ENCODE measurements around the gene EEF2K. TPM values are rescaled to one million over a fixed set of nuclear protein-coding genes. Genes with fewer than 3 reads are reported as not detected.

Gene EEF2K
- total RNA-seq, 1 experiment from 2014 or later, result 17.5 TPM

GRCh38 chr16:22207715-22208360 is 1.8 kb downstream of the EEF2K start:
- intact Hi-C loops (cut with micrococcal nuclease; ENCODE audit: unreplicated experiment), result loop anchor here (2.0 kb wide), 2 partner anchors 17 to 25 kb away; no protein-coding TSS in a partner anchor
- Mint-ChIP-seq H3K4me3 (ENCODE audit: unreplicated experiment) (peak overlapping the region; percentile 99), H3K4me1 (ENCODE audit: low read depth, unreplicated experiment) (peaks cover 7% of the 10 kb centered on the region), H3K27ac (ENCODE audit: unreplicated experiment) (no peak overlapping the region), H3K36me3 (ENCODE audit: insufficient read depth, unreplicated experiment) (peaks cover 27% of the 10 kb centered on the region), H3K9me3 (ENCODE audit: unreplicated experiment) (no peaks in the 10 kb centered on the region), H3K27me3 (ENCODE audit: insufficient read depth, unreplicated experiment) (no peaks in the 10 kb centered on the region)
- ChIA-PET POLR2A (no interaction called here), CTCF (interaction anchor here (0.6 kb wide), 2 partner anchors 273 to 947 kb away, joined by 3 to 7 read pairs; no protein-coding TSS in a partner anchor)
- no peaks in the 10 kb centered on the region for H3K27me3 ChIP-seq (replicated peaks; ENCODE audit: control insufficient read depth, insufficient read depth, low read length)
- no TSS peak for BruUV-seq (replicated peaks)
- peak overlapping the region; percentile 91 for H3K4me3 ChIP-seq (ENCODE audit: low read depth, low read length)
- TF ChIP-seq, protein P1, sequence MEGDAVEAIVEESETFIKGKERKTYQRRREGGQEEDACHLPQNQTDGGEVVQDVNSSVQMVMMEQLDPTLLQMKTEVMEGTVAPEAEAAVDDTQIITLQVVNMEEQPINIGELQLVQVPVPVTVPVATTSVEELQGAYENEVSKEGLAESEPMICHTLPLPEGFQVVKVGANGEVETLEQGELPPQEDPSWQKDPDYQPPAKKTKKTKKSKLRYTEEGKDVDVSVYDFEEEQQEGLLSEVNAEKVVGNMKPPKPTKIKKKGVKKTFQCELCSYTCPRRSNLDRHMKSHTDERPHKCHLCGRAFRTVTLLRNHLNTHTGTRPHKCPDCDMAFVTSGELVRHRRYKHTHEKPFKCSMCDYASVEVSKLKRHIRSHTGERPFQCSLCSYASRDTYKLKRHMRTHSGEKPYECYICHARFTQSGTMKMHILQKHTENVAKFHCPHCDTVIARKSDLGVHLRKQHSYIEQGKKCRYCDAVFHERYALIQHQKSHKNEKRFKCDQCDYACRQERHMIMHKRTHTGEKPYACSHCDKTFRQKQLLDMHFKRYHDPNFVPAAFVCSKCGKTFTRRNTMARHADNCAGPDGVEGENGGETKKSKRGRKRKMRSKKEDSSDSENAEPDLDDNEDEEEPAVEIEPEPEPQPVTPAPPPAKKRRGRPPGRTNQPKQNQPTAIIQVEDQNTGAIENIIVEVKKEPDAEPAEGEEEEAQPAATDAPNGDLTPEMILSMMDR (IDR thresholded peaks at IDR 0.05; ENCODE audit: insufficient read depth in 1 of 2, low read depth in 1 of 2, low read length in 1 of 2, severe bottlenecking in 1 of 2, unreplicated experiment in 1 of 2), result no peak
- H3K9me3 ChIP-seq, result no peaks in the 10 kb centered on the region
- 0 out of 2 replicates have a peak, but pooled peaks cover 7% of the 10 kb centered on the region for H3K4me1 ChIP-seq
- DNase-seq, result no peak
- peaks cover 2% of the 10 kb centered on the region; the same call in 1 of the 2 replicates for H3K36me3 ChIP-seq (ENCODE audit: control insufficient read depth, insufficient read depth, low read length)

DNA sequence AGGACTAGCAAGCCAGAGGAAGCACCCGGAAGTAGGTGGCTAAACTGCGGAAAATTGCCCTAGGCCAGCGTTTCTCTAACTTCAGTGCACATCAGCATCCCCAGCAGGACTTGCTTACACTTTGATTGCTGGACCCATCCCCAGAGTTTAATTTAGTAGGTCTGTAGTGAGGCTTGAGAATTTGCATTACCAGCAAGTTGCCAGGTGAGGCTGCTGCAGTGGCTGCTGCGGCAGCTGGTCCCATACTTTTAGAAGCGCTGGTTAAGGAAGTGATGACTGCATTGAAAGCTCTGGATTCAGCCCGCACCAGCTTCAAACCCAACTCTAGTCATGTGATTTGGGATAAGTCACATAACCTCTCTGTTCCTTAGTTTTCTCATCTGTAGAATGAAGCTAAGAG is 4.2 kb downstream of the EEF2K start:
- ChIA-PET CTCF (no interaction called here), POLR2A (no interaction called here)
- H3K9me3 Mint-ChIP-seq (ENCODE audit: unreplicated experiment), result no peaks in the 10 kb centered on the region
- no TSS peak for BruUV-seq (replicated peaks)
- no peak overlapping the region for H3K27ac Mint-ChIP-seq (ENCODE audit: unreplicated experiment)
- TF ChIP-seq, protein P1 (IDR thresholded peaks at IDR 0.05; ENCODE audit: insufficient read depth in 1 of 2, low read depth in 1 of 2, low read length in 1 of 2, severe bottlenecking in 1 of 2, unreplicated experiment in 1 of 2), result no peak
- H3K4me1 Mint-ChIP-seq (ENCODE audit: low read depth, unreplicated experiment), result peaks cover 7% of the 10 kb centered on the region
- Histone ChIP-seq H3K4me1 (0 out of 2 replicates have a peak, but pooled peaks cover 7% of the 10 kb centered on the region), H3K27me3 (replicated peaks; ENCODE audit: control insufficient read depth, insufficient read depth, low read length) (no peaks in the 10 kb centered on the region), H3K36me3 (ENCODE audit: control insufficient read depth, insufficient read depth, low read length) (peaks cover 2% of the 10 kb centered on the region; the same call in 1 of the 2 replicates), H3K4me3 (ENCODE audit: low read depth, low read length) (no peak overlapping the region), H3K9me3 (no peaks in the 10 kb centered on the region)
- H3K27me3 Mint-ChIP-seq (ENCODE audit: insufficient read depth, unreplicated experiment), result no peaks in the 10 kb centered on the region
- H3K36me3 Mint-ChIP-seq (ENCODE audit: insufficient read depth, unreplicated experiment), result peaks cover 27% of the 10 kb centered on the region
- H3K4me3 Mint-ChIP-seq (ENCODE audit: unreplicated experiment), result no peak overlapping the region
- no peak for DNase-seq
- intact Hi-C loops (cut with micrococcal nuclease; ENCODE audit: unreplicated experiment), result no loop called here

DNA sequence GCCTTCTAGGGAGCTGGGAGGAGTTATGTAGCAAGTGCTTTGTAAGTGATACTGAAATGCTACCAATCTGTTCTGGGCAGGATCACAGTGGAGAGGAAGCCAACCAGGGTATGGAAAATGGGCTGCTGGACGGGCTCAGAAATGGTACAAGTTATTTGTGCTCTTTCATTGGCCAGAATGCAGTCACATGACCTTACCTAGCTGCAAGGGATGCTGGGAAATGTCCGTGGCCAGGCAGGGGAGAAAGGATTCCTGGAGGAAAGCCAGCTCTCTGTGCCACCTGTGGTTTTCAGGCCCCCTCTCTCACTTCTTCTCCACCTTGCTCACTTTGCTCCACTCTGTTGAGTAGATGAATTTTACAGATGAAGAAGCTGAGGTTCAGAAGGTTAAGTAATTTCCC is 4.8 kb downstream of the EEF2K start:
- TF ChIP-seq, protein P1 (IDR thresholded peaks at IDR 0.05; ENCODE audit: insufficient read depth in 1 of 2, low read depth in 1 of 2, low read length in 1 of 2, severe bottlenecking in 1 of 2, unreplicated experiment in 1 of 2), result no peak
- no peak overlapping the region for H3K4me3 Mint-ChIP-seq (ENCODE audit: unreplicated experiment)
- CTCF ChIA-PET, result no interaction called here
- Histone ChIP-seq H3K27me3 (replicated peaks; ENCODE audit: control insufficient read depth, insufficient read depth, low read length) (no peaks in the 10 kb centered on the region), H3K9me3 (no peaks in the 10 kb centered on the region), H3K36me3 (ENCODE audit: control insufficient read depth, insufficient read depth, low read length) (peaks cover 2% of the 10 kb centered on the region; the same call in 1 of the 2 replicates), H3K4me1 (0 out of 2 replicates have a peak, but pooled peaks cover 7% of the 10 kb centered on the region), H3K4me3 (ENCODE audit: low read depth, low read length) (no peak overlapping the region)
- intact Hi-C loops (cut with micrococcal nuclease; ENCODE audit: unreplicated experiment), result no loop called here
- peaks cover 27% of the 10 kb centered on the region for H3K36me3 Mint-ChIP-seq (ENCODE audit: insufficient read depth, unreplicated experiment)
- DNase-seq, result no peak
- H3K27ac Mint-ChIP-seq (ENCODE audit: unreplicated experiment), result no peak overlapping the region
- H3K4me1 Mint-ChIP-seq (ENCODE audit: low read depth, unreplicated experiment), result peaks cover 7% of the 10 kb centered on the region
- H3K9me3 Mint-ChIP-seq (ENCODE audit: unreplicated experiment), result no peaks in the 10 kb centered on the region
- H3K27me3 Mint-ChIP-seq (ENCODE audit: insufficient read depth, unreplicated experiment), result no peaks in the 10 kb centered on the region
- BruUV-seq (replicated peaks), result no TSS peak
- POLR2A ChIA-PET, result no interaction called here

All from Caco-2 (cell line).